SK-N-MC (cell line): ENCODE data around the gene FUT6.
"Not testable (repeated sequence)": the region's sequence is repeated elsewhere in the genome, so short reads cannot be mapped to it uniquely, and the experiment has no call there.

Source experiments
- DNase-seq: peaks from one replicate; pipeline ENCODE4 v3.0.0-alpha.2; 2011; ENCODE audit warnings: low read depth, low spot score
- H3K27ac ChIP-seq: fragments of 200-600 bp; sonication (generic); 2 replicates; pipeline ENCODE4 v1.5.1; 2016; ENCODE audit warnings: mixed run types
- H3K36me3 ChIP-seq: fragments of 200-600 bp; sonication (generic); 2 replicates; pipeline ENCODE4 v1.6.1; 2017; ENCODE audit warnings: antibody characterized with exemption, low read length, mixed read lengths; ENCODE audit not compliant: insufficient read depth
- H3K4me3 ChIP-seq: fragments of 200-600 bp; sonication (generic); 2 replicates; pipeline ENCODE4 v1.5.1; 2016
- H3K9ac ChIP-seq: fragments of 200-600 bp; sonication (generic); 2 replicates; pipeline ENCODE4 v1.8.0; 2017; ENCODE audit warnings: mixed run types, mixed read lengths; ENCODE audit not compliant: insufficient read length
- H3K9me3 ChIP-seq: fragments of 200-600 bp; sonication (generic); 2 replicates; pipeline ENCODE4 v1.6.1; 2017; ENCODE audit warnings: low read depth, mild to moderate bottlenecking, antibody characterized with exemption, low read length, moderate library complexity, mixed read lengths
- EZH2 ChIP-seq: fragments of 200-600 bp; sonication (generic); IDR thresholded peaks from one replicate; pipeline ENCODE4 v1.6.1; 2017; ENCODE audit warnings: antibody characterized with exemption
- FOXP2 ChIP-seq: optimal IDR thresholded peaks from 2 replicates; pipeline ENCODE3; 2011; ENCODE audit warnings: mild to moderate bottlenecking, moderate library complexity; ENCODE audit not compliant: insufficient read depth; ENCODE audit errors: extremely low read length, control extremely low read depth
- POLR2AphosphoS5 ChIP-seq: IDR thresholded peaks from 2 replicates; pipeline ENCODE4 v1.6.1; 2012; ENCODE audit warnings: mild to moderate bottlenecking, low read depth, low read length, borderline replicate concordance

FUT6 gene

DNA sequence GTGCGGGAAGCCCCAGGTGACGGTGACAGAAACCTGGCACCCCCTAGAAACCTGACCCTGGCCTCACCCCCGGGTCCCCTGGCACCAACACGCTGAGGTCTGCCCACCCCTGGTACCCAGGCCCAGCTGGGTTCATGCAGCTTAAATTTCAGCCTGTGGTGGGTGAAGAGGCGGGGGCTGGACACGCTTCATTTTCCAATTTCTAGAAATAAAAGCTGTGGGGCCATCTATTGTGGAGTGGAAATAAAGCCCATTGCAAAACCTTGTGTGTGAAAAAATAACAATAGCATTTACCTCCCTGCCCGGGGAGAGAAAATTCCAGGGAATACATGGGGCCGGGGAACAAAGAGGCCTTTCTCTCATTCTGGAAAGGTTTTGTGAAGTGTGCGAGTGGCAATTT is 38.4 kb upstream of the FUT6 start:
- Histone ChIP-seq H3K9ac (no peak overlapping the region), H3K9me3 (no peaks in the 10 kb centered on the region), H3K4me3 (no peak overlapping the region), H3K27ac (no peak overlapping the region), H3K36me3 (no peaks in the 10 kb centered on the region)
- DNase-seq: no peak
- no peak for TF ChIP-seq POLR2AphosphoS5
- no peak for TF ChIP-seq EZH2
- no peak for TF ChIP-seq FOXP2

DNA sequence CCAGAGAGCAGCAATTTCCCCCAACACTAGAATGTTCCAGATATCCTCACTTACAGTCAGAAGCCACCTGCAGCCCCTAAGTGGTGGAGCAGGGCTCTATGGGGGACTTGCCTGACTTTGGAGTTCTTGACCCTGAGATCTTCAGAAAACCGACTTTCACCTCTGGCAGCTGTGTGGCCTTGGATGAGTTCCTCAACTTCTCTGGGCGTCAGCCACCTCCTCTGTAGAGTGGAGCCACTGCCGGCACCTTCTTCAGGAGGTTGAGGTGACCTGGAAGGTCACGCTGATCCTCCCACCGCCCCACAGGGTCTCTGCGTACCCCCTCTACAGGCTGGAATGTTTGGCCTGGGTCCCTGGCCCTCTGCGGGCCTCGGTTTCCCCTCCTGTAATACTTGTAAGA is 37.9 kb upstream of the FUT6 start:
- no peak overlapping the region for H3K4me3 ChIP-seq
- H3K9me3 ChIP-seq: no peaks in the 10 kb centered on the region
- no peaks in the 10 kb centered on the region for H3K36me3 ChIP-seq
- no peak overlapping the region for H3K9ac ChIP-seq
- no peak for TF ChIP-seq POLR2AphosphoS5
- TF ChIP-seq FOXP2: no peak
- TF ChIP-seq EZH2: no peak
- H3K27ac ChIP-seq: no peak overlapping the region
- no peak for DNase-seq

DNA sequence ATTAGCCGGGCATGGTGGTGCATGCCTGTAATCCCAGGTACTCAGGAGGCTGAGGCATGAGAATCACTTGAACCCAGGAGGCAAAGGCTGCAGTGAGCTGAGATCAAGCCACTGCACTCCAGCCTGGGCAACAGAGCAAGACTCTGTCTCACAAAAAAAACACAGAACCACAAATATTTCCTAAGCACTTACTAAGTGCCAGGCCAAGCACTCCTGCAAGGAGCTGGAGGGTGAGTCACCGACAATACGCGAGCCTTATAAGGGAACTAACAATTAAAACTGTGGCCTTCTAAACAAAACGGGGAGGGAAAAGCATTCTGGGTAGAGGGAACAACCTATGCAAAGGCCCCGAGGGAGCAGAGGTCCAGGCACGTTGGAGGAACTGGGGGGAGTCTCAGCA is 35.0 kb upstream of the FUT6 start:
- H3K9me3 ChIP-seq, H3K9ac ChIP-seq, DNase-seq, H3K4me3 ChIP-seq, H3K27ac ChIP-seq, H3K36me3 ChIP-seq: not testable (repeated sequence)

DNA sequence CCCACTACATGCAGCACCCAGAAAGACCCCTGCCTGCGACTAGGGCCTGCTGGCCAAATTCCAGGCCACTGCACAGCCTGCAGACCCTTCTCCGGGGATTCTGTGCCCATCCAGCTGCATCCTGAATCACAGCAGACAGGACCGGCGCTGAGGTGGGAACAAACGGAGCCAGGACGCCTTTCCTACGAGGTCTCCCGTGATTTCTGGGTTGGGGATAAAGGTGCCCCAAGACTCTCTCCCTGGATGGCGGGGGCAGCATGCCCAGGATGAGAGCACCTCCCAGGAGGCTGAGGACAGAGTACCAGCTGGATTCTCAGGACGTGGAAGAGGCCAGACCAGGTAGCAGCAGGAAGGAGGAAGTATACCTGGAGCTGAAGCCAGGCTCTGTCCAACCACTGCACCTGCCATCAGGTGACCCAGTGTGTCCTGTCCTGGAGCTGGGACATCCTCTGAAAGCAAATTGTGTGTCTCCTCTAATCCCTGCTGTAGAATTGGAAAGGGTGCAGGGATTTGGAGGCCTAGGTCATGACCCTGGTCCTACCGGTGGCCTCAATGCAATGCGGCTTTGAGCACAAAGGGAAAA is 34.2 kb upstream of the FUT6 start:
- TF ChIP-seq FOXP2 (no peak), EZH2 (no peak), POLR2AphosphoS5 (no peak)
- no peak for DNase-seq
- Histone ChIP-seq H3K4me3 (no peak overlapping the region), H3K27ac (no peak overlapping the region), H3K9me3 (no peaks in the 10 kb centered on the region), H3K9ac (no peak overlapping the region), H3K36me3 (no peaks in the 10 kb centered on the region)

DNA sequence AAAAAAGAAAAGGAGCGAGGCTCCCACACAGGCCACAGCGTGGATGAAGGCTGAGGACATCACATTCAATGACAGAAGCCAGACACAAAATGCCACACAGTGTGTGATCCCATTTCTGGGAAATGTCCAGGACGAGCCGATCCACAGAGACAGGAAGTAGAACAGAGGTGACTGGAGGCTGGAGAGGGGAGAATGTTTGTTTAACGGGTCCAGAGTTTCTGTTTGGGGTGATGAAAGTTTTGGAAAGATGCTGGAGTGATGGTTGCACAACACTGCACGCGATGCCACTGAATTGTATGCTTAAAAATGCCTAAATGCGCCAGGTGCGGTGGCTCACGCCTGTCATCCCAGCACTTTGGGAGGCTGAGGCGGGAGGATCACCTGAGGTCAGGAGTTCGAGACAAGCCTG is 31.5 kb upstream of the FUT6 start:
- H3K9me3 ChIP-seq: no peaks in the 10 kb centered on the region
- no peak overlapping the region for H3K9ac ChIP-seq
- TF ChIP-seq EZH2: no peak
- no peak for TF ChIP-seq POLR2AphosphoS5
- TF ChIP-seq FOXP2: no peak
- no peaks in the 10 kb centered on the region for H3K36me3 ChIP-seq
- H3K4me3 ChIP-seq: no peak overlapping the region
- DNase-seq: no peak
- no peak overlapping the region for H3K27ac ChIP-seq

DNA sequence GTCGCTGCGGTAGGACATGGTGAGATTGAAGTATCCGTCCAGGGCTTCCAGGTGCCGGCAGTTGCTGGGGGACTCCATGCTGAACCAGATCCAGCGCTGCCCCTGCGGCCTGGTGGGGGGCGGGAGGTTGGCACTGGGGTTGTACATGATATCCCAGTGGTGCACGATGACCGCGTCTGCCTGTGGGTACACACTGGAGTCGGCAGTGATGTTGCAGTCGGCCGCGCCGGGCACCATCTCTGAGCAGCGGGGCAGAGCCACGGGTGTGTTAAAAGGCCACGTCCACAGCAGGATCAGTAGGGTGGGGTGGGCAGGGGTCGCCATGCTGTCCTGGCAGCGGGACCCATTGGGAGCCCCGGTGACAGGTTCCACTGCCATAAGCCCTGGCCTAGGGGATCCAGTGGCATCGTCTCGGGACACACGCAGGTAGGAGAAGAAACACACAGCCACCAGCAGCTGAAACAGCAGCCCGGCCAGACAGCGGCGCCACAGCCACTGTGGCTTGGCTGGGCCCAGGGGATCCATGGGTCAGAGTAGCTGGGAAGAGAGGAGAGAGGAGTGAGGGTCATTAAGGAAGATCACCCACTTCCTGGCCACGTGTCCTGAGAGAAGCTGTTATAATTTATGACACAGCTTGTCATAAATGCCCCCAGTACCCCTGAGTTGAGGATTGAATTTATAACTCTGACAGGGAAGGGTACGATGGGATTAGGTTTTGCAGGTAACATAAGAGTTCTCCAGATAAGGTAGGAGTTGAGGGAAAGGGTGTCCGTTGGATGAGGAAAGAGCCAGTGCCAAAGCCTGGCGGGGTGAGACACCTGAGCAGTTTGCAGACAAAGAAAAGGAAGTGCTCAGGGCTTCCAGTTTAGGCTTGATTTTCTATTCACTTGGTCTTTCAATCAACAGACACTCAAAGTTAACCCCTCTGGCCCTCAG is 28.0 kb upstream of the FUT6 start:
- TF ChIP-seq FOXP2 (no peak), POLR2AphosphoS5 (no peak), EZH2 (no peak)
- H3K9ac ChIP-seq: no peak overlapping the region
- H3K4me3 ChIP-seq: no peak overlapping the region
- no peaks in the 10 kb centered on the region for H3K9me3 ChIP-seq
- no peak for DNase-seq
- H3K27ac ChIP-seq: no peak overlapping the region
- H3K36me3 ChIP-seq: no peaks in the 10 kb centered on the region

DNA sequence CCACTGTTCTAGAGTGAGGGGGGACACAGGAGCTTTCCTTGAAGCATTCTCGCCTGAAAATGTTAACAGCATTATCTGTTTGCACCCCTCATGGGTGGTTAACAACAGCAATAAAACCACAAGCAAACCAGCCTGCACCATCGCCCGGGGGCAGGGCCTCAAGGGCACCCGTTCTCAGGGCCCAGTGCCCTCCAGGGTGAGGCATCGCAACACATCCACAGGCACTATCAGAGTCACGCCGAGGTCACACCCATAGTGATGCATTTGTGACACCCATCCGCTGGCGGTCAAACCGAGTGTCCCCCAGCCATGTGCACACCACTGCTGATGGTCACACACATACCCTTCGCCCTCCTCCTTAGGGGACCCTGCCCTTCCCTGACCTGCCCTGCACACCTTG is 26.3 kb upstream of the FUT6 start:
- no peaks in the 10 kb centered on the region for H3K36me3 ChIP-seq
- TF ChIP-seq FOXP2: no peak
- TF ChIP-seq POLR2AphosphoS5: no peak
- TF ChIP-seq EZH2: no peak

DNA sequence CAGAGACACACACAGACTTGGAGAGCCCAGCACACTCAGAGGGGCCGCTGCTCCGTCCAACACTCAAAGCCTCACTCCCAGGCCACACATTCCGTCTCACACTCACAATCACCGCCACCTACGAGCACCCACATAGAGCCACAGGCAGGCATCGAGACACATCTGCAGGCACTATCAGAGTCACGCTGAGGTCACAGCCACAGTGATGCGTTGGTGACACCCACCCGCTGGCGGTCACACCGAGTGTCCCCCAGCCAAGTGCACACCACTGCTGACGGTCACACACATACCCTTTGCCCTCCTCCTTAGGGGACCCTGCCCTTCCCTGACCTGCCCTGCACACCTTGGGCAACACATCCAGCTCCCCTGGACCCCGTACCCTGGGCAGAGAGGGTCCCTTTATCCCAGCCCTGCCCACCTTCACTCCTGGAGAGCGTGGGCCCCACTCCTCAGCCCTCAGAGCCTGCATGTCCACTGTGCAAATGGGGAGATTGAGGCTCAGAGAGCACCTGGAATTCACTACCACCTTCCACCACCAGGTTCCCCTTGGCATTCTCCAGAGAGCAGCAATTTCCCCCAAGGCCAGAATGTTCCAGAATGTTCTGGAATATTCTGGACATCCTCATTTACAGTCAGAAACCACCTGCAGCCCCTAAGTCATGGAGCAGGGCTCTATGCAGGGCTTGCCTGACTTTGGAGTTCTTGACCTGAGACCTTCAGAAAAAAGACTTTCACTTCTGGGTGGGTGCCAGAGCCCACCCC is 25.4 kb upstream of the FUT6 start:
- TF ChIP-seq EZH2 (no peak), FOXP2 (no peak), POLR2AphosphoS5 (no peak)
- DNase-seq: no peak
- no peak overlapping the region for H3K9ac ChIP-seq
- H3K27ac ChIP-seq: no peak overlapping the region
- no peak overlapping the region for H3K4me3 ChIP-seq
- H3K36me3 ChIP-seq: no peaks in the 10 kb centered on the region
- H3K9me3 ChIP-seq: no peaks in the 10 kb centered on the region

More for the DNA sequence above, 26.3 kb upstream of the FUT6 start:
- H3K4me3 ChIP-seq: no peak overlapping the region
- H3K9ac ChIP-seq: no peak overlapping the region
- no peak for DNase-seq
- H3K27ac ChIP-seq: no peak overlapping the region
- no peaks in the 10 kb centered on the region for H3K9me3 ChIP-seq
